HG02588 (cell line): ENCODE results near the gene OSBPL6.

Experiments used
- ATAC-seq: cut with Tn5 transposase; IDR thresholded peaks from one replicate; pipeline ENCODE4 v1.9.1; 2021; ENCODE audit warnings: mild to moderate bottlenecking, moderate library complexity; ENCODE audit not compliant: unreplicated experiment

The OSBPL6 gene

GRCh38 chr2:178237488-178238153, 43.3 kb downstream of the OSBPL6 start:
- no peak for ATAC-seq

DNA sequence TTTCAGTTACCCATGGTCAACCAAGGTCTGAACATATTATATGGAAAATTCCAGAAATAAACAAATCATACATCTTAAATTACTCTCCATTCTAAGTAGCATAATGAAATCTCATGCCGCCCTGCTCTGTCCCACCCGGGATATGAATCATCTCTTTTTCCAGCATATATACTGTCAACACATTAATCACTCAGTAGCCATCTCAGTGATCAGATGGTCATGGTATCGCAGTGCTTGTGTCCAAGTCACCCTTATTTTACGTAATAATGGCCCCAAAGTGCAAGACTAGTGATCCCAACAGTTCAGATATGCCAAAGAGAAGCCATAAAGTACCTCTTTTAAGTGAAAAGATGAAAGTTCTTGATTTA, 43.8 kb downstream of the OSBPL6 start:
- ATAC-seq = no peak

DNA sequence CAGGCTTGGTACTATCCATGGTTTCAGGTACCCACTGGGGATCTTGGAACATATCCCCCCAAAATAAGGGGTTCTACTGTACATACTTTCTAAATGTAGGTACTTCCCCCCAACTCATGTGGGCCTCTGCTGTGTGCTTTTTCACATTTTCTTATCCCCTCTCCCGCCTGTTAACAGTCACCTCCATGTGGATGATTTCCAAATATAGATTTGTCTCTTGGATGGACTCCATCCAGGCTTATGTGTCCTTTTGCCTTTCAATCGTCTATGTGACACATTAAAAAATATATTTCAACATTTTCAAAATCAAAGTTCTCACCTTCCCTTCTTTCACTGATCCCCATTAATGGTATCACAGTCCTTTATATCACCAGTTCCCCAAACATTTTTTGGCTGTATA, 44.4 kb downstream of the OSBPL6 start:
- no peak for ATAC-seq

DNA sequence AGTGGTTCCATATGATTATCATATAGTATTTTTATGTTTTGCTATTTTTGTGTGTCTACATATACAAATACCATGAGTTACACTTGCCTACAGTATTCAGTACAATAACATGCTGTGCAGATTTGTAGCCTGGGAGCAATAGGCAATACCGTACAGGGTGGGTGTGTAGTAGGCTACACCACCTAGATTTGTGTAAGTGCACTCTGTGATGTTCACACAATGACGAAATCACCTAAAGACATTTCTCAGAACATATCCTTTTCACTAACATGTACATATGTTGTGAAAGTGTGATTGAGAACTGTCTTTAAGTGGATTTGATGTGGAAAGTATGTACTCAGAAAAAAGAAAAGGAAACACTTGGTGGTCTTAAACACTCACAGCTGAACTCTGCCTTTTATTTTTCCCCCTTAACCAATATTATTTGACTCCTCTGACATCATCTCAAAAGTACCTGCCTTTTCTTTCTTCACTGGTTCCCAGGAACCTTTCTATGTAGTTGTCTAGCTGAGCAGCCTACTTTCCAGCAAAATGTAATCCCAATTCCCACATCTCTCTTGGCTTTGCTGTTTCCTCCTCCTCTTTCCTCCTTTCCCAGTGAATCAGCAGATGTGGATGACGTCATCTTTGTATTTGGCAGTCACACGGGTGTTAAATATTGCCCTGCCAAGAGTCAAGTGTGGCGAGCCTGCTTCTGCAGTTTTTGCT, 47.7 kb downstream of the OSBPL6 start:
- ATAC-seq = no peak

- ATAC-seq = no peak
Observed at GRCh38 chr2:178242552-178242883, 48.2 kb downstream of the OSBPL6 start.

DNA sequence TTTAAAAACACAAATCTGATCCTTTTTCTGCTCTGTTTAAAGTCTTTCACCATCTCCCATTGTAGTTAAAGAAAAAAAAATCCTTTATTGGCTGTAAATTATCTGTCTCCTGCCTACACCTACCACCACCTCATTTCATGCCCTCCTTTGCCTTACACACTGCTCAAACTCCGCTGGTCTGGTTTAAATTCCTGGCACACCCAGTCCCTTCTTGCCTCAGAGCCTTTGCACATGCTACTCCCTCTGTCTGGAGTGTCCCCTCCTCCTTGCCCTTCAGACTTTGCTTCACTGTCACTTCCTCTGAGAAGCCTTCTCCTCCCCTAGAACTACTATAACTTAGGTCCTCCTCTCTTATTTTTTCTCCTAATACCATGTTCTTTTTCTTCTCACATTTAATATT, 49.6 kb downstream of the OSBPL6 start:
- no peak for ATAC-seq

DNA sequence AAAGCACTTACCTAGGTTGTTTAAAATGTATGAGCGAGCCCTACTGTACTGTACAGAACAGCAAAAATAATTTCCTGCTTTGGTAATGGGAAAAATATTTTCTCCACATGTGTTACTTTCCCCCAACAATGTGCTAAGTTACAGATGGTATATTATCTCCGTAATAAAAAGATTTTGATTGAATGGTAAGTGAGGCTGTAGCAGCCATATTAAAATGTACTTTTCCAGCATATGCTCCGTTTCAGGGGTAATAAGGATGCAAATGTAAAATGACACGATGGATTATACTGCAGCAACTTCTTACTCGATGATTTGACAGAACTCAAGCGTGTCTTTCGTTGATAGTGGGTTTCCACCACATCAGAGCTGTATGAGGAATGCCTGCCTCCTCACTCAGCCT, 50.5 kb downstream of the OSBPL6 start:
- ATAC-seq = no peak

GRCh38 chr2:178246696-178247095, 52.4 kb downstream of the OSBPL6 start:
- ATAC-seq = no peak

GRCh38 chr2:178247250-178247649, 52.9 kb downstream of the OSBPL6 start:
- no peak for ATAC-seq

- ATAC-seq = no peak
Observed at GRCh38 chr2:178250429-178250828, 56.1 kb downstream of the OSBPL6 start.

GRCh38 chr2:178251151-178251955, 57.0 kb downstream of the OSBPL6 start:
- no peak for ATAC-seq

- no peak for ATAC-seq
Observed at GRCh38 chr2:178256382-178257042, 62.2 kb downstream of the OSBPL6 start.

DNA sequence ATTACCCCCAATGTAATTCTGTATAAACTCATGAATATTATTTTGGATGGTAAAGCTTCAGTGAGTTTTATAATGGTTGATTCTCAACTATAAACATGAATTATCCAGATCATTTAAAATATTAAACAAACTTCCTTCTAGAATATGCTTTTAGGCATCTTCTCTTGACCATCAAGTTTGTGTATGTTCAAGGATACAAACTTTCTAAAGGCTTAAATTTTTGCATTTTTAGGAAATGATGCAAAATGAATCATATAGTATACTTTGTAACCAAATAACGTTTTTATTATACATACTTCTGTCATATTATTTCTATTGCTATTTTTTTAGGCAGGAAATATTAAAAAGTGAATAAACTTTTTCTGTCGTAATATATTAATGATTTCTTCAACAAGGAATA, 62.8 kb downstream of the OSBPL6 start:
- no peak for ATAC-seq

GRCh38 chr2:178258916-178259315, 64.6 kb downstream of the OSBPL6 start:
- no peak for ATAC-seq

GRCh38 chr2:178263159-178263860, 69.0 kb downstream of the OSBPL6 start:
- no peak for ATAC-seq

DNA sequence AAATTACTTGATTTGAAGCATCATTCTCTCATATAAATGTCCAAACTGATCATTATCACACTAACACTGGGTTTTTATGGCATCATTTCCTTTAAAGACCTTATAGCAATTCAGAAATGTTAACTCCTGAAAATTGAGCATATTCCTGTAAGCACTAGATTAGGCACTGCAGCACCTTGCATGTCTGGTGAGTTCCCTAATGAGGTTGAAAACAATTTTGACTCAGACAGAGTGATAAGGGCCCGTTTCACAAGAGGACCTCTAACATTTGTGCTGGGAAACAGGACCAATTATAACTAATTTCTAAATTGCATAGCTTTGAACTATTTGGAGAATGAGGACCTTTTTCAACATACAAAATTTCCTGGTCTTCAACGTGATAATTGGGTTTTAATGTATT, 69.9 kb downstream of the OSBPL6 start:
- ATAC-seq = no peak

GRCh38 chr2:178265851-178266250, 71.5 kb downstream of the OSBPL6 start:
- ATAC-seq = no peak

- no peak for ATAC-seq
Observed at GRCh38 chr2:178266445-178266844, 72.1 kb downstream of the OSBPL6 start.

- no peak for ATAC-seq
Observed at GRCh38 chr2:178267660-178268059, 73.3 kb downstream of the OSBPL6 start.

DNA sequence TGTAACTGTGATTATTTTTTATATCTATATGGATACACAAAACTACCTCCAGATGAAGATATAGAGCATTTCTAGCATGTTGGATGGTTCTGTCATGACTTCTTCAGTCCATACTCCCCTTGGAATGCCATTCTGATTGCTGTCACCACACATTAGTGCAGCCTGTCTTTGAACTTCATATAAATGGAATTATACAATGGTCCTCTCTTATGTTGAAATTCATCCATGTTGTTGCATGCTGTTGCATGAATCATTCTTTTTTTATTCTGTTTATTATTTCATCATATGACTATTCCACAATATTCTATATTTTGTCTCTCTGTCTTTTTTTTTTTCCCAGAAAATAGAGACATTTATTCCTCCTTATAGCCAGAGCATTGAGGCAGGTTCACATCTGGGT, 74.1 kb downstream of the OSBPL6 start:
- ATAC-seq = no peak
